H9 (cell line): ENCODE results near the gene RFX4. TPM values are rescaled to one million over a fixed set of nuclear protein-coding genes. Genes with fewer than 3 reads are reported as not detected.

Experiments
- DNase-seq: peaks from one replicate; pipeline ENCODE4 v3.0.0-alpha.2; 2017
- H2AFZ ChIP-seq: one replicate; pipeline ENCODE4 v1.6.1; 2013; ENCODE audit warnings: mild to moderate bottlenecking, low read length, control low read depth, moderate library complexity
- H2AK5ac ChIP-seq: 2 replicates; pipeline ENCODE4 v1.6.1; 2013; ENCODE audit warnings: low read length, control low read depth, mixed read lengths; ENCODE audit not compliant: insufficient read length
- H2BK120ac ChIP-seq: one replicate; pipeline ENCODE4 v1.6.1; 2013; ENCODE audit warnings: low read depth, mild to moderate bottlenecking, low read length, control low read depth, inconsistent platforms; ENCODE audit not compliant: poor library complexity, severe bottlenecking
- H2BK12ac ChIP-seq: 2 replicates; pipeline ENCODE4 v1.6.1; 2013; ENCODE audit warnings: low read length, control low read depth, mixed read lengths, low read depth; ENCODE audit not compliant: insufficient read length
- H2BK15ac ChIP-seq: 2 replicates; pipeline ENCODE4 v1.6.1; 2013; ENCODE audit warnings: low read depth, low read length, control low read depth
- H2BK20ac ChIP-seq: one replicate; pipeline ENCODE4 v1.6.1; 2013; ENCODE audit warnings: low read depth, mild to moderate bottlenecking, low read length, control low read depth, inconsistent platforms; ENCODE audit not compliant: poor library complexity, severe bottlenecking
- H2BK5ac ChIP-seq: 2 replicates; pipeline ENCODE4 v1.6.1; 2013; ENCODE audit warnings: low read length, control low read depth, mixed read lengths; ENCODE audit not compliant: insufficient read length
- H3K14ac ChIP-seq: 2 replicates; pipeline ENCODE4 v1.6.1; 2013; ENCODE audit warnings: low read length, control low read depth; ENCODE audit not compliant: insufficient read depth
- H3K18ac ChIP-seq: 2 replicates; pipeline ENCODE4 v1.6.1; 2013; ENCODE audit warnings: low read depth, mild to moderate bottlenecking, mixed read lengths, low read length, control low read depth; ENCODE audit not compliant: insufficient read length
- H3K23ac ChIP-seq: 2 replicates; pipeline ENCODE4 v1.6.1; 2013; ENCODE audit warnings: low read length, control low read depth, mixed read lengths, low read depth; ENCODE audit not compliant: insufficient read length
- H3K23me2 ChIP-seq: 2 replicates; pipeline ENCODE4 v1.6.1; 2013; ENCODE audit warnings: low read depth, mild to moderate bottlenecking, mixed read lengths, low read length, control low read depth; ENCODE audit not compliant: insufficient read length, poor library complexity, severe bottlenecking
- H3K27ac ChIP-seq: 2 replicates; pipeline ENCODE4 v1.5.1; 2013; ENCODE audit warnings: low read length, control low read depth, mixed read lengths, low read depth; ENCODE audit not compliant: insufficient read length
- H3K27me3 ChIP-seq: 2 replicates; pipeline ENCODE4 v1.6.1; 2013; ENCODE audit warnings: low read length, control low read depth, inconsistent platforms; ENCODE audit not compliant: insufficient read depth
- H3K4ac ChIP-seq: 2 replicates; pipeline ENCODE4 v1.6.1; 2013; ENCODE audit warnings: low read depth, mild to moderate bottlenecking, control low read depth, inconsistent platforms, low read length, moderate library complexity
- H3K4me1 ChIP-seq: 2 replicates; pipeline ENCODE4 v1.6.1; 2013; ENCODE audit warnings: low read length, control low read depth, inconsistent platforms; ENCODE audit not compliant: insufficient read depth
- H3K4me2 ChIP-seq: 2 replicates; pipeline ENCODE4 v1.6.1; 2013; ENCODE audit warnings: low read length, control low read depth, mixed read lengths; ENCODE audit not compliant: insufficient read length, insufficient read depth
- H3K56ac ChIP-seq: 2 replicates; pipeline ENCODE4 v1.6.1; 2013; ENCODE audit warnings: low read depth, mild to moderate bottlenecking, mixed read lengths, low read length, control low read depth; ENCODE audit not compliant: insufficient read length
- H3K79me1 ChIP-seq: 2 replicates; pipeline ENCODE4 v1.6.1; 2013; ENCODE audit warnings: low read depth, mild to moderate bottlenecking, moderate library complexity, low read length, control low read depth, inconsistent platforms; ENCODE audit not compliant: insufficient read depth, poor library complexity, severe bottlenecking
- H3K79me2 ChIP-seq: 2 replicates; pipeline ENCODE4 v1.6.1; 2013; ENCODE audit warnings: low read length, control low read depth, inconsistent platforms; ENCODE audit not compliant: insufficient read depth
- H3K9ac ChIP-seq: 2 replicates; pipeline ENCODE4 v1.6.1; 2013; ENCODE audit warnings: low read length, control low read depth, mixed read lengths; ENCODE audit not compliant: insufficient read length; ENCODE audit errors: extremely low read depth
- H3K9me3 ChIP-seq: one replicate; pipeline ENCODE4 v1.6.1; 2013; ENCODE audit warnings: low read depth, low read length, inconsistent platforms; ENCODE audit not compliant: control insufficient read depth
- H3T11ph ChIP-seq: one replicate; pipeline ENCODE4 v1.6.1; 2013; ENCODE audit warnings: mild to moderate bottlenecking, low read length, control low read depth, inconsistent platforms
- H4K20me1 ChIP-seq: one replicate; pipeline ENCODE4 v1.6.1; 2013; ENCODE audit not compliant: control insufficient read depth, insufficient read length, insufficient read depth
- H4K5ac ChIP-seq: 2 replicates; pipeline ENCODE4 v1.6.1; 2013; ENCODE audit warnings: low read depth, mild to moderate bottlenecking, mixed read lengths, low read length, control low read depth; ENCODE audit not compliant: insufficient read length
- H4K8ac ChIP-seq: replicated peaks from 2 replicates; pipeline ENCODE4 v1.6.1; 2013; ENCODE audit warnings: low read length, control low read depth, mixed read lengths, low read depth; ENCODE audit not compliant: insufficient read length
- H4K91ac ChIP-seq: 2 replicates; pipeline ENCODE4 v1.6.1; 2013; ENCODE audit warnings: low read depth, mild to moderate bottlenecking, moderate library complexity, mixed read lengths, low read length, control low read depth; ENCODE audit not compliant: insufficient read length
- H3K27ac Mint-ChIP-seq, 3 experiments: 2 replicates in 2 of 3; 3 replicates in 1 of 3; pipeline ENCODE4 v1.8.0; 2020 to 2021; ENCODE audit warnings: mixed read lengths in 3 of 3, mild to moderate bottlenecking in 1 of 3, moderate library complexity in 1 of 3
- H3K27me3 Mint-ChIP-seq: 2 replicates; pipeline ENCODE4 v1.8.0; 2021; ENCODE audit warnings: low read depth, mild to moderate bottlenecking, moderate library complexity, mixed read lengths
- H3K36me3 Mint-ChIP-seq, 3 experiments: 2 replicates in 2 of 3; 3 replicates in 1 of 3; pipeline ENCODE4 v1.8.0; 2020 to 2021; ENCODE audit warnings: low read depth in 3 of 3, mixed read lengths in 3 of 3; ENCODE audit not compliant: insufficient read depth in 1 of 3
- H3K4me1 Mint-ChIP-seq, 2 experiments: 2 replicates each; pipeline ENCODE4 v1.8.0; 2020; ENCODE audit warnings: mixed read lengths in 2 of 2
- H3K4me3 Mint-ChIP-seq, 2 experiments: 2 replicates in 1 of 2; 3 replicates in 1 of 2; pipeline ENCODE4 v1.8.0; 2020 to 2021; ENCODE audit warnings: mild to moderate bottlenecking in 2 of 2, mixed read lengths in 2 of 2, moderate library complexity in 1 of 2
- H3K9me3 Mint-ChIP-seq, 2 experiments: 2 replicates in 1 of 2; 3 replicates in 1 of 2; pipeline ENCODE4 v1.8.0; 2020; ENCODE audit warnings: mild to moderate bottlenecking in 2 of 2, mixed read lengths in 2 of 2, moderate library complexity in 1 of 2
- WGBS: extraction: QIAGEN DNeasy Blood & Tissue Kit; methylation state at CpG from one replicate; pipeline ENCODE4 v1.1.7; 2013; ENCODE audit warnings: missing lambda C conversion rate, low lambda C conversion rate, mixed read lengths; ENCODE audit not compliant: insufficient read length; ENCODE audit errors: extremely low coverage; 5-methylcytosine and 5-hydroxymethylcytosine counted together
- total RNA-seq: library from RNA; stranded (reverse); gene quantifications from 2 replicates; pipeline ENCODE4 v1.2.1, GENCODE V29; 2021
- TF ChIP-seq, protein P1 (sequence below): fragments of 200-600 bp; sonication (generic); conservative IDR thresholded peaks from 3 replicates; pipeline ENCODE4 v1.8.0; 2021; ENCODE audit warnings: antibody characterized with exemption, mild to moderate bottlenecking

RFX4 gene
- total RNA-seq, 1 experiment from 2014 or later: 0.57 TPM

DNA sequence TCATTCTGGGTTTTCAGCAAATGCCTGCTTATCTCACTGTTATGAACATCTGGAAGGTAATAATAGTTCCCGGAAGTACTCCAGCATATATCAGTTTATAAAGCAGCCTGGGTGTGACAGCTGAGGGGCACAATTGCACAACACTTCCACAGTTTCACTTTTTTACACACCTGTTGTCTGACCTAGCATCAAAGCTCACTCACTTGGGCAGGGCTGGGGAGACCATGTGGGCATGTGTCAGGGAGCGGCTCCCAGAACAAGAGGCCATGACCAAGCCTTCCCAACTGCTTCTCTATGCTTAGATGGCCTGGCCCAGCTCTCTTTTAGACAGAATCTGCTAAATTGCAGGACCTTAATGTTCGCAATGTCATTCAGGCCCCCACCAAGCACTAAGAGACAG lies 140.6 kb downstream of the RFX4 start:
- no peaks in the 10 kb centered on the region; a peak in 1 of 7 replicates for H3K36me3 Mint-ChIP-seq
- Histone ChIP-seq H3K4ac (no peak overlapping the region), H3K56ac (no peak overlapping the region), H2BK120ac (no peak overlapping the region), H2BK5ac (no peak overlapping the region), H3K4me1 (no peaks in the 10 kb centered on the region), H3T11ph (no peak overlapping the region), H3K4me2 (no peak overlapping the region), H3K18ac (no peak overlapping the region), H4K5ac (no peak overlapping the region), H3K79me1 (no peaks in the 10 kb centered on the region), H3K27ac (no peak overlapping the region), H3K23ac (no peak overlapping the region), H2BK12ac (no peak overlapping the region), H4K91ac (no peak overlapping the region), H2BK15ac (no peak overlapping the region), H3K14ac (no peak overlapping the region), H4K8ac (no peak overlapping the region), H2AFZ (no peak overlapping the region), H2BK20ac (no peak overlapping the region), H3K9me3 (no peaks in the 10 kb centered on the region), H3K9ac (no peak overlapping the region), H3K79me2 (no peaks in the 10 kb centered on the region), H3K23me2 (no peaks in the 10 kb centered on the region), H4K20me1 (no peaks in the 10 kb centered on the region), H3K27me3 (no peaks in the 10 kb centered on the region), H2AK5ac (no peak overlapping the region)
- no peak overlapping the region; a peak in 1 of 7 replicates for H3K27ac Mint-ChIP-seq
- peaks cover 2% of the 10 kb centered on the region; the same call in 1 of the 2 replicates for H3K27me3 Mint-ChIP-seq
- H3K9me3 Mint-ChIP-seq: peaks cover 0 to 2% of the 10 kb centered on the region in 2 experiments; a peak in 3 of 5 replicates
- DNase-seq: no peak
- TF ChIP-seq, protein P1, sequence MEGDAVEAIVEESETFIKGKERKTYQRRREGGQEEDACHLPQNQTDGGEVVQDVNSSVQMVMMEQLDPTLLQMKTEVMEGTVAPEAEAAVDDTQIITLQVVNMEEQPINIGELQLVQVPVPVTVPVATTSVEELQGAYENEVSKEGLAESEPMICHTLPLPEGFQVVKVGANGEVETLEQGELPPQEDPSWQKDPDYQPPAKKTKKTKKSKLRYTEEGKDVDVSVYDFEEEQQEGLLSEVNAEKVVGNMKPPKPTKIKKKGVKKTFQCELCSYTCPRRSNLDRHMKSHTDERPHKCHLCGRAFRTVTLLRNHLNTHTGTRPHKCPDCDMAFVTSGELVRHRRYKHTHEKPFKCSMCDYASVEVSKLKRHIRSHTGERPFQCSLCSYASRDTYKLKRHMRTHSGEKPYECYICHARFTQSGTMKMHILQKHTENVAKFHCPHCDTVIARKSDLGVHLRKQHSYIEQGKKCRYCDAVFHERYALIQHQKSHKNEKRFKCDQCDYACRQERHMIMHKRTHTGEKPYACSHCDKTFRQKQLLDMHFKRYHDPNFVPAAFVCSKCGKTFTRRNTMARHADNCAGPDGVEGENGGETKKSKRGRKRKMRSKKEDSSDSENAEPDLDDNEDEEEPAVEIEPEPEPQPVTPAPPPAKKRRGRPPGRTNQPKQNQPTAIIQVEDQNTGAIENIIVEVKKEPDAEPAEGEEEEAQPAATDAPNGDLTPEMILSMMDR: no peak
- no peak overlapping the region for H3K4me3 Mint-ChIP-seq
- no CpG with 5 or more reads among the region's 3 CpGs for WGBS
- peaks cover 21 to 26% of the 10 kb centered on the region in 2 experiments for H3K4me1 Mint-ChIP-seq
